Body of pancreas (tissue), 4 donors: ENCODE data around the gene NFKB1. TPM values are rescaled to one million over a fixed set of nuclear protein-coding genes. Genes with fewer than 3 reads are reported as not detected.

Source experiments
- ATAC-seq: fragments of 150-250 bp; one replicate; pipeline ENCODE4 v1.9.1; 2016
- DNase-seq, 4 donors: peaks; one replicate each; pipeline ENCODE4 v3.0.0-alpha.2; 2019
- H3K27ac ChIP-seq, 4 donors: fragments of 200-600 bp; sonication (generic); 1 replicate in 3 of 4; 2 replicates in 1 of 4; pipeline versions ENCODE4 v1.5.1 to v1.6.1; 2016 to 2019; ENCODE audit warnings: mild to moderate bottlenecking in 1 of 4, mixed read lengths in 1 of 4, moderate library complexity in 1 of 4
- H3K27me3 ChIP-seq, 2 donors: fragments of 200-600 bp; sonication (generic); one replicate each; pipeline ENCODE4 v1.6.0; 2016; ENCODE audit warnings: mild to moderate bottlenecking in 1 of 2
- H3K36me3 ChIP-seq, 2 donors: fragments of 200-600 bp; sonication (generic); replicated peaks in 1 of 2; 2 replicates each; pipeline ENCODE4 v1.5.1; 2016; ENCODE audit warnings: low read depth in 2 of 2; ENCODE audit not compliant: insufficient read depth in 1 of 2
- H3K4me1 ChIP-seq: fragments of 200-600 bp; sonication (generic); one replicate; pipeline ENCODE4 v1.6.0; 2016
- H3K4me3 ChIP-seq, 2 donors: fragments of 200-600 bp; sonication (generic); 1 replicate in 1 of 2; 2 replicates in 1 of 2; pipeline ENCODE4 v1.5.1; 2016 to 2019
- H3K9me3 ChIP-seq, 3 donors: fragments of 200-600 bp; sonication (generic); 1 replicate in 2 of 3; 2 replicates in 1 of 3; pipeline ENCODE4 v1.5.1; 2016
- CTCF ChIP-seq, 7 experiments: fragments of 450-650 bp in 4 of 7; fragments of 200-600 bp in 3 of 7; sonication (generic) in 3 of 7; IDR thresholded peaks; one replicate each; pipeline ENCODE4 v1.5.1; 2016 to 2019; ENCODE audit warnings: antibody characterized with exemption in 7 of 7
- POLR2A ChIP-seq, 3 donors: fragments of 450-650 bp; IDR thresholded peaks; one replicate each; pipeline ENCODE4 v1.6.1; 2016; ENCODE audit warnings: antibody characterized with exemption in 3 of 3, mild to moderate bottlenecking in 2 of 3
- WGBS, 2 donors: methylation state at CpG; one replicate each; pipeline ENCODE4 v1.1.5; 2017; 5-methylcytosine and 5-hydroxymethylcytosine counted together
- intact Hi-C: fragments of 100-400 bp; cut with DNase I; formaldehyde crosslinking; loops from one replicate; pipeline ENCODE4 v1.15.1; 2023
- total RNA-seq, 2 donors: library from RNA; depleted of rRNA; stranded (reverse); fragments of >200 nt; gene quantifications; one replicate each; pipeline ENCODE4 v1.1.0, GENCODE V29; 2016

Gene NFKB1
- total RNA-seq, 2 donors from 2014 or later, result 14.5 to 20.5 TPM

GRCh38 chr4:102506523-102506922, 5.4 kb downstream of the NFKB1 start:
- intact Hi-C loops, result no loop called here
- Histone ChIP-seq H3K27ac (no peak overlapping the region), H3K4me3 (no peak overlapping the region), H3K36me3 (no peaks in the 10 kb centered on the region), H3K9me3 (no peaks in the 10 kb centered on the region), H3K27me3 (no peaks in the 10 kb centered on the region), H3K4me1 (peaks cover 32% of the 10 kb centered on the region)
- TF ChIP-seq POLR2A (IDR thresholded peaks at IDR 0.05) (no peak), CTCF (IDR thresholded peaks at IDR 0.05) (no peak)
- DNase-seq (no peak), ATAC-seq (no peak)
- WGBS, 2 donors, result 90 to 93% methylated on average over 1 of the region's 1 CpG

GRCh38 chr4:102511830-102512605, 10.9 kb downstream of the NFKB1 start:
- no peaks in the 10 kb centered on the region for H3K4me1 ChIP-seq
- no peaks in the 10 kb centered on the region for H3K27me3 ChIP-seq
- intact Hi-C loops, result no loop called here
- H3K27ac ChIP-seq, result no peak overlapping the region
- DNase-seq, result no peak
- no peak for ATAC-seq
- no peak overlapping the region for H3K4me3 ChIP-seq
- TF ChIP-seq CTCF (IDR thresholded peaks at IDR 0.05) (no peak), POLR2A (IDR thresholded peaks at IDR 0.05) (no peak)
- no peaks in the 10 kb centered on the region for H3K36me3 ChIP-seq
- no peaks in the 10 kb centered on the region for H3K9me3 ChIP-seq
- WGBS, 2 donors, result 95% methylated on average over 5 of the region's 5 CpGs

- no peaks in the 10 kb centered on the region for H3K27me3 ChIP-seq
- no peaks in the 10 kb centered on the region for H3K9me3 ChIP-seq
- intact Hi-C loops, result no loop called here
- peaks cover 9% of the 10 kb centered on the region for H3K4me1 ChIP-seq
- no peak overlapping the region for H3K27ac ChIP-seq
- DNase-seq (no peak), ATAC-seq (no peak)
- WGBS, 2 donors, result 70 to 74% methylated on average over 6 of the region's 6 CpGs
- no peak for TF ChIP-seq CTCF (IDR thresholded peaks at IDR 0.05)
- no peak for TF ChIP-seq POLR2A (IDR thresholded peaks at IDR 0.05)
- no peaks in the 10 kb centered on the region for H3K36me3 ChIP-seq
- no peak overlapping the region for H3K4me3 ChIP-seq
Measured at GRCh38 chr4:102514298-102514964, 13.3 kb downstream of the NFKB1 start.

- intact Hi-C loops, result no loop called here
- TF ChIP-seq CTCF (IDR thresholded peaks at IDR 0.05), result no peak
- TF ChIP-seq POLR2A (IDR thresholded peaks at IDR 0.05), result no peak
- Histone ChIP-seq H3K27me3 (no peaks in the 10 kb centered on the region), H3K27ac (no peak overlapping the region), H3K9me3 (no peaks in the 10 kb centered on the region), H3K4me1 (peaks cover 31% of the 10 kb centered on the region), H3K4me3 (no peak overlapping the region), H3K36me3 (no peaks in the 10 kb centered on the region)
- no peak for DNase-seq
- ATAC-seq, result no peak
Measured at GRCh38 chr4:102517753-102518152, 16.6 kb downstream of the NFKB1 start.
